ENCODE measurements around the gene GRM5.
"Not testable (repeated sequence)": the region's sequence is repeated elsewhere in the genome, so short reads cannot be mapped to it uniquely, and the experiment has no call there.

Gene GRM5

DNA sequence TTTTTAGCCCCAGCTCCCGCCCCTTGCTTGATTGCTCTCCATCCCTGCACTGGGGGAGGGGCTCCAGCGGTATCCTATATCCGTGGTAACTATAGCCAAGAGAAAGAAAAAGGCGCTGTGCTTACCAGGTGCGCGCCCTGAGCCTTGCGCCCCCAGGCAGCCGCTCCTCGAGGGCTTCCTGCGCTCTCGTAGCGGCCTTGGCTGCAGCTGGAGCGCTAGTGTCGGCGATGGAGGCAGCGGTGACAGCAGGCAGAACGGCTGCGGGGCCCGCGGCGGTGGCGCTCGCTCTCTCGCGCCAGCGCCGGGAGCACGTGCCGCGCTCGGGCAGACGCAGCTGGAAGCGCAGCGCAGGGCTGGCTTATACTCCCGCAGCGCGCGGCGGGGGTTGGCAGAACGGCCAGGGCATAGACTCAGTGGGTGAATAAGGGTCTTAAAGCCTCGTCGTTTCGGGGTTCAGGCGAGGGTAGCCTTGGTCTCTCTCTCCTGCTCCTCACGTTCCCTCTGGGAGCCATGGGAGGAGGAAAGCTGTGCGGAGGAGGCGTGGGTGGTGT, at the start of gene GRM5:
Gene GRM5 (minus strand): TSS at position 332 of the 551 bp plus-strand sequence. CDS start 18,110 bp downstream, outside the sequence.
- DNase-seq (ENCODE audit: low read depth), result not testable (repeated sequence)
- H3K4me3 ChIP-seq (ENCODE audit: low read length), result peak within 1 kb of the TSS; percentile 30

DNA sequence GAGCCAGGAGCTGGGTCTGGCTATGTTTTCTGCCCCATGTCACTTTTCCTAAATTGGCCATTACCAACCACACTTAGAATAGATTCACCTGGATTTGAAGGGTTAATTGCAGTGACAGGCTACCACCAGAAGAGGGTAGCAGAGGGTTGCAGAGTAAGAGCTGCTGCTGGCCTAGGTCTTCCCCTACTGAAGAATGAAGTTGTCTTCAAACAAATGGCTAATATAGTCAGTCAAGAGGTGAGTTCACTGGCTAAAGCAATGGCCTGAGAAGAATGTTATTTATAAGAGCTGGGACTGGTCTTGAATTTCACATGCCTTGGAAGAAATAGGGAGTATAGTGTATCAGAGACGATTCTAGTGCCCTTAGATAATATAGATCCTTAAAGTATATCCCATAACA, 32.2 kb upstream of the GRM5 start:
- H3K4me3 ChIP-seq (ENCODE audit: low read length); DNase-seq (ENCODE audit: low read depth): not testable (repeated sequence)
- TF ChIP-seq, protein P1, sequence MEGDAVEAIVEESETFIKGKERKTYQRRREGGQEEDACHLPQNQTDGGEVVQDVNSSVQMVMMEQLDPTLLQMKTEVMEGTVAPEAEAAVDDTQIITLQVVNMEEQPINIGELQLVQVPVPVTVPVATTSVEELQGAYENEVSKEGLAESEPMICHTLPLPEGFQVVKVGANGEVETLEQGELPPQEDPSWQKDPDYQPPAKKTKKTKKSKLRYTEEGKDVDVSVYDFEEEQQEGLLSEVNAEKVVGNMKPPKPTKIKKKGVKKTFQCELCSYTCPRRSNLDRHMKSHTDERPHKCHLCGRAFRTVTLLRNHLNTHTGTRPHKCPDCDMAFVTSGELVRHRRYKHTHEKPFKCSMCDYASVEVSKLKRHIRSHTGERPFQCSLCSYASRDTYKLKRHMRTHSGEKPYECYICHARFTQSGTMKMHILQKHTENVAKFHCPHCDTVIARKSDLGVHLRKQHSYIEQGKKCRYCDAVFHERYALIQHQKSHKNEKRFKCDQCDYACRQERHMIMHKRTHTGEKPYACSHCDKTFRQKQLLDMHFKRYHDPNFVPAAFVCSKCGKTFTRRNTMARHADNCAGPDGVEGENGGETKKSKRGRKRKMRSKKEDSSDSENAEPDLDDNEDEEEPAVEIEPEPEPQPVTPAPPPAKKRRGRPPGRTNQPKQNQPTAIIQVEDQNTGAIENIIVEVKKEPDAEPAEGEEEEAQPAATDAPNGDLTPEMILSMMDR (conservative IDR thresholded peaks at IDR 0.05; ENCODE audit: low read depth, low read length), result peak; percentile 73

DNA sequence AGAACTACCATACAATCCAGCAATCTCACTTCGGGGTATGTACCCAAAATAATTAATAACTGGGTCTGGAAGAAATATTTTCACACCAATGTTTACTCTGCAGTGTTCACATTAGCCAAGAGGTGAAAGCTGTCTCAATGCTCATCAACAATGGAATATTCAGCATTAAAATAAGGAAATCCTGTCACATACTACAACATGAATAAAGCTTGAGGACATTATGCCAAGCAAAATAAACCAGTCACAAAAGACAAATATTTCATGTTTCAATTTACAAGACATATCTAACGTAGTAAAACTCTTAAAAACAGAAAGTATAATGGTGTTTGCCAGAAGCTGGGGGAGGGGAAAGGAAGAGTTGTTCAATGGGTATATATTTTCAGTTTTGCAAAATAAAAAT, 28.0 kb upstream of the GRM5 start:
- H3K4me3 ChIP-seq (ENCODE audit: low read length); DNase-seq (ENCODE audit: low read depth): not testable (repeated sequence)

DNA sequence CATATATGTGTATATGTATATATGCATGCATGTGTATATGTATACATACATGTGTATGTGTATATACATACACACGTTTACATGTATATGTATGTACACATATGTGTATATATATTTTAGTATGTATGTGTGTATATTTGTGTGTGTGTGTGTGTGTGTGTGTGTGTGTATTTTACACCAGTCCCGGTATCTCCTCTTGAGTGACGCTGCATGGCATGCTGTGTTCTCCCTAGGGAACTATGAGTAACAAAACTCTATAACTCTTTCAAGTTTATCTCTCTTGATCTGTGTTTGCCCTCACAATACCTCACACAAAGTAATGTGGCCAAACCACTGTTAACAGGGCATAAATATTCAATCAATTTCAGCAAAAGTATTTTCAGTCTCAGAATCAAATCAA, 19.2 kb upstream of the GRM5 start:
- DNase-seq (ENCODE audit: low read depth); H3K4me3 ChIP-seq (ENCODE audit: low read length): not testable (repeated sequence)

DNA sequence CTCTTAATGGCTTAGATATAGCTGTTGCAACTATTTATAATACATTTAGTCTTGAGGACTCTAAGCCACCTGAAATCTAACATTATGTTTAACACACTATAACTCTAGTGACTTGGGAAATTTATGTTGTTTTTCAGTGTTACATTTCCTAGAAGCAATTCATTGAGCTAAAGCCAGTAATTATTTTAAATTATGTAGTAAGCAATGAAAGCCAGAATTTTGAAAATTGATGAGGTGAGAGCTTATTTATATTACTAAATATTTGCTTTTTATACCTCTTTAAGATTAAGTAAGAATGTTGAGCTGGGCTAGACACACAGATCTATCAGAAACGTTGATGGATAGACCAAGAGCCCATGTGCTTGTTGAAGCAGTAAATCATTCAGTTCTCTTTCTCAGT, 5.1 kb upstream of the GRM5 start:
- not testable (repeated sequence) for DNase-seq (ENCODE audit: low read depth); H3K4me3 ChIP-seq (ENCODE audit: low read length)

DNA sequence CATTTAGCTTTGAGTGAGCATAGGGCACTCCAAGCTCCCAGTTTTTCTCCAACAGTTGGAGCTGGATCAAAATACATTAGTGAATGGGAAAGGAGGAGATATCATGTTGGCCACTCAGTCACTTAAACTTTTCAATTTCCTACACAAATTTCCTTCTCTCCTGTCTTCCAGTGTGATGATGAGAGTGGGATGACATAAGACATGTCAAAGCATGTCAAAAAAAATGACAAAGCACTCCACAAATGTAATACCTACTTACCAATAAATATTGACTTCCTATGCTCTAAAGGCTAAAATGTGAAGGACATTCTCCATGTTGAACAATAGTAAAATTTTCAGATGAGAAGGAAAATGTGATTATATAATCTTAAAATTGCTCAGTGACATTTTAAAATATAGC, 1.5 kb upstream of the GRM5 start:
- TF ChIP-seq, protein P1 (conservative IDR thresholded peaks at IDR 0.05; ENCODE audit: low read depth, low read length), result no peak
- H3K4me3 ChIP-seq (ENCODE audit: low read length), result no peak overlapping the region
- no peak for DNase-seq (ENCODE audit: low read depth)

DNA sequence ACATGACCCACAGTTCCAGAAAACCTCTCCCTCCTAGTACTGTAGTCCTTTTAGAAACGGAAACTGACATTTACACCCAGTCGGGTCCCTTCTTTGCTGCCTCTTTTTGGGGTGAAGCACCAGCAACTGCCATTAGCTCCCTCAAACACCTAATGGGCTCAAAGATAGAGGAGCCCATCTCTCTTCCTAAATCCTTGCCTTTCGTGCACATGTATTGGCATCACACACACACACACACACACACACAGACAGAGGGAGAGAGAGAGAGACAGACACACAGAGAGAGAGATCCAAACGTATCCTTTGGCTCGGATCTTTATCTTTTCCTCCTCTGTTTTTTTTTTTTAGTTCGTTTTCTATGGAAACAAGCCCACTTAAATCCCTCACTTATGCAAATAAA, 716 bp downstream of the GRM5 start:
- DNase-seq (ENCODE audit: low read depth), result no peak
- H3K4me3 ChIP-seq (ENCODE audit: low read length), result no peak overlapping the region
- TF ChIP-seq, protein P1 (conservative IDR thresholded peaks at IDR 0.05; ENCODE audit: low read depth, low read length), result no peak

DNA sequence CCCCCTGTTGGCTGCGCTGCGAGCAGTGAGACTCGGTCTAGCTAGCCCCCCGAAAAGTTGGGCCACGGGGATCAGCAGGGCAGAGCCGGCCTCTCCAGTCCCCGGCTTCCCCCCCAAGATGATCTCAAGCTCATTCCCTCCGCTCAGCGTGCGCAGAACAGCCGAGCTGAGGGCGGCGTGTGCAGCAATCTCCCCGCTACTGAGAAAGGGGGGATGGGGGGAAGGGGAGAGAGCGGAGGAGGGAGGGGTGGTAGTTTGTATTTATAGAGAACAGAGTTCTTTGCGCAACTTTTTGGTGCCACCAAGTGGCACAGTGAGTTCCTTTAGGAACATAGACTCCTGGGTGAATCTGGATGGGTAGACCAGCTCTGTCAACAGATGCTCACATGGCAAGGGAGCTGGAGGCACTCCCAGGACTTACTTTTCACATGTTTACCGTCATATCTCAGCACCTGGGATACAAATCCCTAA, 2.3 kb downstream of the GRM5 start:
- DNase-seq (ENCODE audit: low read depth); H3K4me3 ChIP-seq (ENCODE audit: low read length): not testable (repeated sequence)

DNA sequence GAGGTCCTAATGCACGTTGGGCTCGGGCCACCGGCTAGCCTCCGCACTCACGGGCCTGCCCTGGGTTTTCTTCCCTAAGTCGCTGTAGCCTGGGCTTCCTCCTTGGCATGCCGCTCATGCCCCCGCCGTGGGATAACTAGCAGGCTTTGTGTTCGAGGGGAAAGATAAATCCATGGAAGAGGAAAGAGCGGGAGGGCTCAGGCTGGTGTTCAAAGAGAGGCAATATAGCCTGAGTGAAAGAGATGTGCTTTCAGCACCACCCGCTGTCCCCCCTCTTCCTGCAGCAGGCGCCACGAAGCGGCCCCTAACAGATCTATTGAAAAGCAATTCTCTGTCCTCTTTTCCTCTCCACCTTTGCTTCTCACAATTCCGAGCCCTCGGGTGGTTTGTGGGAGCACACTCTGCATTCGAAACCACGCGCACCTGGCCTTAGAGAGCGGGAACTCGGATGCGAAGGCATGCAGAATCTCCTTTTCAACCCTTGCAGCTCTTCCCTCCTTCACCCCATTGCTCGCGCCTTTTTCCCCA, 2.9 kb downstream of the GRM5 start:
- not testable (repeated sequence) for H3K4me3 ChIP-seq (ENCODE audit: low read length)

DNA sequence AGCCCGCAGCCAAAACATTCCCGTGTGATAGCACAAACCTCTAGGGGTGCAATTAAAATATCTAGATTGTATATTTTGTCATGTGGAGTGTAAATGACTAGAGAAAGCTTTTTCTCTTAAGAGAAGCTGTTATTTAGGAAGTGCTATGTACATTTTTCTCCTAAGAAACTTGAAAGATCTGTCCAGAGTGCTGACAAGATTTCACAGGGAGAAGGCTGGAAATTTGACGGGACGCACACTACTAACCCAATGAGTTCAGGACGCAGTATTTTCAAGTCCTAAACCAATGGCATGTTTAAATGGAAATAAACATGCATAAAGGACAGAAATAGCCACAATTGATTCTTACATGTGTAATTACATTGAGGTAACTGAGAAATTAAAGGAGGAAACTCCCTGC, 3.9 kb downstream of the GRM5 start:
- not testable (repeated sequence) for H3K4me3 ChIP-seq (ENCODE audit: low read length); DNase-seq (ENCODE audit: low read depth)

More for the DNA sequence above, 2.9 kb downstream of the GRM5 start:
- DNase-seq (ENCODE audit: low read depth), result not testable (repeated sequence)

DNA sequence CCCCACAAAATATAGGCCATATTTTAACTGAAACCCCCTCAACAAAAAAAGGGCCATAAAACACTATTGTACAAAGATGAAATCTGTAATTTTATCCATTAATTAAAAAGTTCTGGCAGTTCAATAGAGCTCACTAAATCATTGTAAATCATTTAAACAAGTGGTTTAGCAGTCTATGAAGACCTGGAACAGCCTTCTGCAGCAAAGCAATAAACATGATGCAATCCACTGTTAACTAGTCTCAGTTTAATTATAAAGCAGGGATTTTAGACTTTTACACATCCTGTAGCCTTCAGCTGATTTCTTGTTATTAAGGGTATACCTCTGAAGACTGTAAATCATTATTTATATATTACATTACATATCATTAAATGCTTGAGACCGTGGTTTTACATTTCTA, 8.4 kb downstream of the GRM5 start:
- not testable (repeated sequence) for DNase-seq (ENCODE audit: low read depth); H3K4me3 ChIP-seq (ENCODE audit: low read length)

DNA sequence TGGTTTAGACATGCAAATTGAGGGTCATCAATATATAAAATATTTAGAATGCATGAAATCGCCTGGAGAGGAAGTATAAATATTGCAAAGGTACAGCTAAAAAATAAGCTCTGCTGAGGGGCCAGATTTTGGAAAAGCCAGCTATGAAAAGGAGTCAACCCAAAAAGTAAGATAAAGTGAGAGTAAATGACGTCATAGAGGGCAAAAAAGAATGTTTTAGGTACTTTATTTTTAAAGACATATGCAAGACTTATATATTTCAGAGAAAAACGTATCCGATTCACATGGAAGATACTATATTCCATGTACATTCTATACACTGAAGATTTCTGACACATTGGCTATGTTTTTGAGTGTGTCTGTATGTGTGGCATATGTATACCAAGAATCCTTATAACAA, 13.6 kb downstream of the GRM5 start:
- no peak overlapping the region for H3K4me3 ChIP-seq (ENCODE audit: low read length)
- TF ChIP-seq, protein P1 (conservative IDR thresholded peaks at IDR 0.05; ENCODE audit: low read depth, low read length), result no peak
- no peak for DNase-seq (ENCODE audit: low read depth)

DNA sequence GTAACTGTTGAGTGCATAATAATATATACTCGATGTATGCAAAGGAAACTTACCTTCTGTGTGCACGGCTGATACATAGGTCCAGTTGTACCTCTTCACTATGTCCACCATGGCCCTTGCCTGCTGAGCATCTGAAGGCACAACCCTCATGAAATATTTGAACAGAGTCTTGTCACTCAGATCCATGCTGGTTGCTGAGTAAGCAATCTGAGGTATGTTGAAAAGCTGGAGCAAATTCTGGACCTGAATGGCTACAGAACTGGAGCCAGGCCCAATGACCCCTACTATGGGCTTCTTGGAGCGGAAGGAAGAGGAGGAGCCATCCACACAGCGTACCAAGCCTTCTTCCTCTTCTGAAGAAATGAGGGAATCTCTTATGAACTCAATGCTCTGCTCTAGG, 18.6 kb downstream of the GRM5 start:
- DNase-seq (ENCODE audit: low read depth), result not testable (repeated sequence)

DNA sequence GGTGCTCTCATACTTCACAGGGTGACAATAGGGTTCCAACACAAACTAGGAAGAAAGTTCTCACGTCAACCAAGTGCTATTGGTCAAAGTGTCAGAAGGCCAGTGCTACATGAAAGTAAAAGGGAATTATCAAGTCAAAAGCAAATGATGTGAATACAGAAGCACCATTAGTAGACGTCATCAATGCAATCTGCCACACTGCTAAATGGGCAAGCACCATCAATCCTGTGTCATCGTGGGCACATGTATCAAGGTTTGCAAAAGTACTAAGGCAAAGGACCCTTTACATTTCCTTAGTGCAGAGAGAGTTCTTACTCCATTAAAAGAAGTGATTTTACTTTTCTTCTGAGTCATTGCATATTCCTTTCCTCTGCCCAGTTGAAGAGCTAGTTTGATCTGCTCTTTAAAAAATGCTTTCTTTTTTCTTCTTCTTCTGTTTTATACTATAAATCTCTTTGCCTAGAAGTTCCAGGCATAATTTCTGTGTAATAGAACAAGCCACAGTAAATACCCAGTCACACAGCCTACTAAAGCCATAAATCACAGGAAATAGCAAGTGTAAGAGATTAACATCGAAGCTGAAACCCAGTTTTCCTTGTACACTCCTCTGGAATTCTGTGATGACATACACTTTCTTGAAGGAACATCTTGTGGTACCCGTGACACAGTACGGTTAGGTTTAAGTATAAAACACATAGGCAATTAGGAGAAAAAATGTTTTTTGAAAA, 21.8 kb downstream of the GRM5 start:
- not testable (repeated sequence) for H3K4me3 ChIP-seq (ENCODE audit: low read length); DNase-seq (ENCODE audit: low read depth)

More for the DNA sequence above, 18.6 kb downstream of the GRM5 start:
- H3K4me3 ChIP-seq (ENCODE audit: low read length), result not testable (repeated sequence)

DNA sequence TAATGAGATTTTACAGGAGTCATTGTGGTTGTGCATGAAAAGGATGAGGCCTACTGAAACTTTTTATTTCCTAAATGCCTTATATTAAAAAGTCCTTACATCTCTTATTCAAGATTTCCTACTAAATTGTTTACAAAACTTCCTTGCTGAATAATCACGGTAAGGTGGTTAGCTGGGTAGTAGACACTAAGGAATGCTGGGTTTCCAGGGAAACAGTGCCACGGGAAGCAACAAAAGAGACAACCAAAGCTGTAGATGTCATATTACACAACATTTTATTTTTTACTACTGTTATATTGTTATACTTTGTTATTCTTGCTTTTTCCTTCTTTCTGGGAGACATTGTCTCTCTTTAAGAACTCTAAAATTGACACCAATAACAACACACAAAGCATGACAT, 36.1 kb downstream of the GRM5 start:
- not testable (repeated sequence) for DNase-seq (ENCODE audit: low read depth); H3K4me3 ChIP-seq (ENCODE audit: low read length)
